Loucy (cell line): ENCODE data around the gene EIF1AX.

Experiments used
- H2AFZ ChIP-seq: fragments of 200-600 bp; sonication (generic); 2 replicates; pipeline ENCODE4 v1.6.0; 2016; ENCODE audit warnings: antibody characterized with exemption, mild to moderate bottlenecking, low read length, moderate library complexity
- H3F3A ChIP-seq: fragments of 200-600 bp; 2 replicates; pipeline ENCODE4 v1.6.0; 2016; ENCODE audit warnings: antibody characterized with exemption, low read depth, mild to moderate bottlenecking
- H3K27me3 ChIP-seq: fragments of 200-600 bp; sonication (generic); 2 replicates; pipeline ENCODE4 v1.6.1; 2014; ENCODE audit warnings: low read length, mild to moderate bottlenecking; ENCODE audit not compliant: insufficient read depth, poor library complexity, severe bottlenecking
- H3K36me3 ChIP-seq: fragments of 200-600 bp; sonication (generic); 2 replicates; pipeline ENCODE4 v1.6.1; 2016; ENCODE audit warnings: low read length; ENCODE audit not compliant: insufficient read depth
- H3K4me1 ChIP-seq: fragments of 200-600 bp; sonication (generic); 2 replicates; pipeline ENCODE4 v1.5.1; 2014; ENCODE audit warnings: low read length, mild to moderate bottlenecking; ENCODE audit not compliant: insufficient read depth, poor library complexity, severe bottlenecking
- H3K4me2 ChIP-seq: fragments of 200-600 bp; sonication (generic); 2 replicates; pipeline ENCODE4 v1.6.0; 2014; ENCODE audit warnings: antibody characterized with exemption, low read length, low read depth, mild to moderate bottlenecking; ENCODE audit not compliant: poor library complexity, severe bottlenecking
- H3K4me3 ChIP-seq: fragments of 200-600 bp; sonication (generic); 2 replicates; pipeline ENCODE4 v1.5.1; 2014; ENCODE audit warnings: low read length, mild to moderate bottlenecking, mixed read lengths; ENCODE audit not compliant: poor library complexity, severe bottlenecking
- H3K79me2 ChIP-seq: fragments of 200-600 bp; sonication (generic); 2 replicates; pipeline ENCODE4 v1.6.1; 2014; ENCODE audit warnings: low read length; ENCODE audit not compliant: insufficient read depth
- H3K9ac ChIP-seq: fragments of 200-600 bp; sonication (generic); 2 replicates; pipeline ENCODE4 v1.6.0; 2014; ENCODE audit warnings: mild to moderate bottlenecking, low read depth, low read length, moderate library complexity; ENCODE audit not compliant: poor library complexity, severe bottlenecking
- H3K9me2 ChIP-seq: fragments of 200-600 bp; sonication (generic); replicated peaks from 2 replicates; pipeline ENCODE4 v1.6.1; 2016; ENCODE audit warnings: low read depth, low read length, mixed read lengths
- H3K9me3 ChIP-seq: fragments of 200-600 bp; sonication (generic); 2 replicates; pipeline ENCODE4 v1.6.1; 2014; ENCODE audit warnings: mild to moderate bottlenecking, antibody characterized with exemption, low read length, low read depth; ENCODE audit not compliant: insufficient read depth
- H4K20me1 ChIP-seq: fragments of 200-600 bp; sonication (generic); 2 replicates; pipeline ENCODE4 v1.6.0; 2014; ENCODE audit warnings: antibody characterized with exemption, low read length, mild to moderate bottlenecking; ENCODE audit not compliant: insufficient read depth, poor library complexity, severe bottlenecking
- CTCF ChIP-seq: fragments of 200-600 bp; sonication (generic); conservative IDR thresholded peaks from 2 replicates; pipeline ENCODE4 v1.5.1; 2014; ENCODE audit warnings: mild to moderate bottlenecking, antibody characterized with exemption, low read length
- EZH2phosphoT487 ChIP-seq: fragments of 200-600 bp; IDR thresholded peaks from 2 replicates; pipeline ENCODE4 v1.6.1; 2018; ENCODE audit warnings: antibody characterized with exemption, mild to moderate bottlenecking, moderate library complexity, borderline replicate concordance

Gene EIF1AX

GRCh38 chrX:20111271-20111670 is 30.4 kb downstream of the EIF1AX start:
- H3K27me3 ChIP-seq = no peaks in the 10 kb centered on the region
- no peaks in the 10 kb centered on the region for H3K9me3 ChIP-seq
- no peak overlapping the region for H2AFZ ChIP-seq
- H3K4me3 ChIP-seq = no peak overlapping the region
- H3K4me1 ChIP-seq = peaks cover 4% of the 10 kb centered on the region
- H3K9me2 ChIP-seq = no peaks in the 10 kb centered on the region
- no peaks in the 10 kb centered on the region for H4K20me1 ChIP-seq
- no peaks in the 10 kb centered on the region for H3K79me2 ChIP-seq
- no peaks in the 10 kb centered on the region for H3F3A ChIP-seq
- TF ChIP-seq CTCF = no peak
- no peak for TF ChIP-seq EZH2phosphoT487
- no peak overlapping the region for H3K9ac ChIP-seq
- H3K36me3 ChIP-seq = no peaks in the 10 kb centered on the region
- no peak overlapping the region for H3K4me2 ChIP-seq

- TF ChIP-seq CTCF (no peak), EZH2phosphoT487 (no peak)
- Histone ChIP-seq H3F3A (no peaks in the 10 kb centered on the region), H3K27me3 (no peaks in the 10 kb centered on the region), H3K36me3 (no peaks in the 10 kb centered on the region), H3K9me2 (no peaks in the 10 kb centered on the region), H4K20me1 (no peaks in the 10 kb centered on the region), H3K4me2 (no peak overlapping the region), H3K4me1 (peaks cover 5% of the 10 kb centered on the region), H3K4me3 (no peak overlapping the region), H3K9me3 (no peaks in the 10 kb centered on the region), H2AFZ (no peak overlapping the region), H3K79me2 (no peaks in the 10 kb centered on the region), H3K9ac (no peak overlapping the region)
Measured at GRCh38 chrX:20101934-20102581, 39.6 kb downstream of the EIF1AX start.

GRCh38 chrX:20091499-20091898 is 50.1 kb downstream of the EIF1AX start:
- Histone ChIP-seq H3K4me2 (no peak overlapping the region), H3F3A (no peaks in the 10 kb centered on the region), H3K4me3 (no peak overlapping the region), H3K27me3 (no peaks in the 10 kb centered on the region), H3K9me3 (no peaks in the 10 kb centered on the region), H2AFZ (no peak overlapping the region), H3K4me1 (no peaks in the 10 kb centered on the region), H3K36me3 (no peaks in the 10 kb centered on the region), H3K79me2 (no peaks in the 10 kb centered on the region), H4K20me1 (no peaks in the 10 kb centered on the region), H3K9me2 (no peaks in the 10 kb centered on the region), H3K9ac (no peak overlapping the region)
- TF ChIP-seq EZH2phosphoT487 (no peak), CTCF (no peak)
